ENCODE data around the gene CHMP1A. TPM values are rescaled to one million over a fixed set of nuclear protein-coding genes. Genes with fewer than 3 reads are reported as not detected.

CHMP1A gene
- total and polyA plus RNA-seq, 9 donors, result 13.2 to 76.8 (median 49.2) TPM

DNA sequence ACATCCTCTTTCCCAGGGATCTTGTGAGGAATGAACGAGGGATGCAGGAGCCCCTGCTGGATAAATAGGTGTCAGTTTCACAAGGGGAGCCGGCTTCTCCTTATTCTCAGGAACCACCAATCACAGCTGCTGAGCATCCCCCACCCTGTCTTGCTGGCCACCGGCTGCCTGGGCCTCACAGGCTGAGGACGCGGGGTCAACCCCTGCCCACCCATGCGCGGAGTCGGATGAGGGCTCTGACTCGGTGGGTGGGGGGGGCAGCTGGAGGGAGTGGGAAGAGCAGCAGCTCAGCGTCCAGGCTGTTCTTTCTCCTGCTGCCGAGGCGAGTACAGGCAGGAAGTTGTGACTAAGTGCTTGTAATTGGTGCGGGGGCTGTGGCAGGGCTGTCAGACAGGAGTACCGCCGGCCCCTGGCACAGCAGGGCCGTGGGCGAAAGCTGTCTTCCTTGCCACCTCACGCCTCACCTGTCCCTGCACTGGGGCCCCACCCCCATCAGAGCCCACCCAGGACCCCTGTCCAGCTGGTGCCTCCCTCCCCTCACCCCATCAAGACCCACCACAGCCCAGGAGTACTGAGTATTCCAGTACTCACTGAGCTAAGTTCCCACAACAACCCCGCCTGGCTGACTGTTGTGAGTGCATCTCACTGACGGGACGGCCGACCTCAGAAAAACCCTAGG, 55.1 kb downstream of the CHMP1A start:
- Histone ChIP-seq H3K9me3 (no peaks in the 10 kb centered on the region), H3K36me3 (no peaks in the 10 kb centered on the region), H3K27ac (no peak overlapping the region), H3K4me1 (ENCODE audit: insufficient read depth) (no peaks in the 10 kb centered on the region), H3K4me3 (no peak overlapping the region), H3K27me3 (no peaks in the 10 kb centered on the region)
- peak in 2 of 5 donors; percentile 58 to 64 for DNase-seq
- 1 to 2% (median 1%) methylated on average over 19 to 22 of the region's 22 CpGs for WGBS, 3 donors
- TF ChIP-seq, protein P1, sequence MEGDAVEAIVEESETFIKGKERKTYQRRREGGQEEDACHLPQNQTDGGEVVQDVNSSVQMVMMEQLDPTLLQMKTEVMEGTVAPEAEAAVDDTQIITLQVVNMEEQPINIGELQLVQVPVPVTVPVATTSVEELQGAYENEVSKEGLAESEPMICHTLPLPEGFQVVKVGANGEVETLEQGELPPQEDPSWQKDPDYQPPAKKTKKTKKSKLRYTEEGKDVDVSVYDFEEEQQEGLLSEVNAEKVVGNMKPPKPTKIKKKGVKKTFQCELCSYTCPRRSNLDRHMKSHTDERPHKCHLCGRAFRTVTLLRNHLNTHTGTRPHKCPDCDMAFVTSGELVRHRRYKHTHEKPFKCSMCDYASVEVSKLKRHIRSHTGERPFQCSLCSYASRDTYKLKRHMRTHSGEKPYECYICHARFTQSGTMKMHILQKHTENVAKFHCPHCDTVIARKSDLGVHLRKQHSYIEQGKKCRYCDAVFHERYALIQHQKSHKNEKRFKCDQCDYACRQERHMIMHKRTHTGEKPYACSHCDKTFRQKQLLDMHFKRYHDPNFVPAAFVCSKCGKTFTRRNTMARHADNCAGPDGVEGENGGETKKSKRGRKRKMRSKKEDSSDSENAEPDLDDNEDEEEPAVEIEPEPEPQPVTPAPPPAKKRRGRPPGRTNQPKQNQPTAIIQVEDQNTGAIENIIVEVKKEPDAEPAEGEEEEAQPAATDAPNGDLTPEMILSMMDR (IDR thresholded peaks at IDR 0.05), result no peak
- no peak for TF ChIP-seq POLR2A (IDR thresholded peaks at IDR 0.05)
- TF ChIP-seq EP300 (IDR thresholded peaks at IDR 0.05), result no peak
- intact Hi-C loops (cut with DNase I), result no loop called here

DNA sequence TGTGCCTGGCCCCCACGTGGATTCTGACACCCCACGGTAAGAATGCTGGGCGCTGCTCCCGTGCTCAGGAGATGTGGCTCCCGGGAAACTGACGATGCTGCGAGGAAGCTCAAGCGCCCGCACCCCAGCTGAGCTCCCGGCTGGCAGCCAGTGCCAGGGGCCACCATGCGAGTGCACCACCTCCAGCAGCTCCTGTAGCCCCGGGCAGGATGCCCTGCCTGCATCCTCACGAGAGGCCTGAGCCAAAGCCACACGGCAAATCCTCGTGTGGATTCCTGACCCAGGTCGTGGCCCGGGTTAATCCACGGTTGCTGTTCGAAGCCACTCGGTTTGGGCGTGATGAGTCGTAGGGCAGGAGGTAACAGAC, 55.6 kb downstream of the CHMP1A start:
- no peak for DNase-seq
- intact Hi-C loops (cut with DNase I), result no loop called here

DNA sequence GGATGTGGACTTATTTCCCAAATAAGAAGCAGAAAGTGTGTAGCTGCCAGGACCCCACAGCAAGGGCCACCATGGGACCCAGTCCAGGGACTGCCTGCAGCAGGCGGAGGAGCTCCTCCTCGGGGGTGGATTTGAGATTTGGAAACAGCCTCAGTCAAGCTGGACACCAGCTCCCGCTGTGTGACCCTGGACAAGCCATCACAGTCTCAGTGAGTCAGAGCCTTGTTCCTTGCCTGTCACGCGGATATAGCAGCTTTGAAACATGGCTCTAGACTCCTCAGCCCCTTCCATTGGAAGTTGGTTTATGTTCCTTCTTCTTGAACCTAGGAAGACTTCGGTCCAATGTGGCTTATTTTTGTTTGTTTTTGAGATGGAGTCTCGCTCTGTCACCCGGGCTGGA, 56.6 kb downstream of the CHMP1A start:
- H3K36me3 ChIP-seq, result no peaks in the 10 kb centered on the region
- H3K9me3 ChIP-seq, result no peaks in the 10 kb centered on the region
- 71 to 73% (median 71%) methylated on average over 8 of the region's 8 CpGs for WGBS, 3 donors
- H3K27me3 ChIP-seq, result no peaks in the 10 kb centered on the region
- H3K4me3 ChIP-seq, result no peak overlapping the region
- TF ChIP-seq, protein P1 (IDR thresholded peaks at IDR 0.05), result no peak
- TF ChIP-seq EP300 (IDR thresholded peaks at IDR 0.05), result no peak
- no peak for TF ChIP-seq POLR2A (IDR thresholded peaks at IDR 0.05)
- H3K4me1 ChIP-seq (ENCODE audit: insufficient read depth), result no peaks in the 10 kb centered on the region
- no peak for DNase-seq
- no peak overlapping the region for H3K27ac ChIP-seq
- intact Hi-C loops (cut with DNase I), result no loop called here

More for the DNA sequence above, 55.6 kb downstream of the CHMP1A start:
- no peak for TF ChIP-seq POLR2A (IDR thresholded peaks at IDR 0.05)
- no peak for TF ChIP-seq EP300 (IDR thresholded peaks at IDR 0.05)
- TF ChIP-seq, protein P1 (IDR thresholded peaks at IDR 0.05), result no peak
- Histone ChIP-seq H3K9me3 (no peaks in the 10 kb centered on the region), H3K4me3 (no peak overlapping the region), H3K27me3 (no peaks in the 10 kb centered on the region), H3K27ac (no peak overlapping the region), H3K4me1 (ENCODE audit: insufficient read depth) (no peaks in the 10 kb centered on the region), H3K36me3 (no peaks in the 10 kb centered on the region)
- WGBS, 3 donors, result 40 to 41% (median 41%) methylated on average over 22 of the region's 22 CpGs

DNA sequence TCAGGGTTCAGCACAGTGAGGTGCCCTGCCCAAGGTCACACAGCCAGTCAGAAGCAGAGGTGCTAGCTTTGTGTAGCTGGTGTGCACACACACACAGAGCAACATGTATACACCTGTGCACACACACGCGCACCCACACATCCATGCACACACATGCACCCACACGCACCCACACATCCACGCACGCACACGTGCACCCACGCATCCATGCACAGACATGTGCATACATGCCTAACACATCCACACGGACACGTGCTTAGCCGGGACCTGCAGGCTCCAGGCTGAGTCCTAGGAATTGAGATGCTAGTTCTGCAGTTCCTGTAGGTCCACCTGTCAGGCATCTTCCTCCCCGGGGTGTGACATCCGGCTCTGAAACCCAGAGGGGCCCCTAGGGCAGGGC, 57.1 kb downstream of the CHMP1A start:
- H3K4me3 ChIP-seq, result no peak overlapping the region

More for the DNA sequence above, 57.1 kb downstream of the CHMP1A start:
- no peaks in the 10 kb centered on the region for H3K4me1 ChIP-seq (ENCODE audit: insufficient read depth)
- intact Hi-C loops (cut with DNase I), result no loop called here
- no peaks in the 10 kb centered on the region for H3K36me3 ChIP-seq
- 82 to 88% (median 85%) methylated on average over 12 of the region's 12 CpGs for WGBS, 3 donors
- no peak overlapping the region for H3K27ac ChIP-seq
- H3K27me3 ChIP-seq, result no peaks in the 10 kb centered on the region
- H3K9me3 ChIP-seq, result no peaks in the 10 kb centered on the region
- no peak for DNase-seq
- TF ChIP-seq, protein P1 (IDR thresholded peaks at IDR 0.05), result no peak

All from ovary (tissue), 9 donors.